HG03135 (cell line): ENCODE data around the gene TACC3.

Experiments
- ATAC-seq: cut with Tn5 transposase; IDR thresholded peaks from one replicate; pipeline ENCODE4 v1.9.1; 2021; ENCODE audit warnings: mild to moderate bottlenecking, moderate library complexity; ENCODE audit not compliant: unreplicated experiment

TACC3 gene

GRCh38 chr4:1744552-1744951 lies 23.2 kb downstream of the TACC3 start:
- no peak for ATAC-seq

GRCh38 chr4:1745165-1745564 lies 23.8 kb downstream of the TACC3 start:
- no peak for ATAC-seq

GRCh38 chr4:1745697-1746096 lies 24.4 kb downstream of the TACC3 start:
- ATAC-seq: no peak

- no peak for ATAC-seq
Observed at GRCh38 chr4:1746265-1746691, 25.0 kb downstream of the TACC3 start.

GRCh38 chr4:1746919-1747602 lies 25.7 kb downstream of the TACC3 start:
- ATAC-seq: no peak

- ATAC-seq: no peak
Observed at GRCh38 chr4:1747603-1747967, 26.3 kb downstream of the TACC3 start.

GRCh38 chr4:1748465-1748995 lies 27.2 kb downstream of the TACC3 start:
- peak; percentile 49 for ATAC-seq

GRCh38 chr4:1749370-1749769 lies 28.0 kb downstream of the TACC3 start:
- ATAC-seq: no peak

- ATAC-seq: no peak
Observed at GRCh38 chr4:1749826-1750225, 28.5 kb downstream of the TACC3 start.

- ATAC-seq: no peak
Observed at GRCh38 chr4:1750381-1751154, 29.2 kb downstream of the TACC3 start.

GRCh38 chr4:1751155-1751918 lies 30.0 kb downstream of the TACC3 start:
- ATAC-seq: no peak

GRCh38 chr4:1751919-1752283 lies 30.6 kb downstream of the TACC3 start:
- no peak for ATAC-seq

- ATAC-seq: no peak
Observed at GRCh38 chr4:1752284-1753041, 31.1 kb downstream of the TACC3 start.

- ATAC-seq: no peak
Observed at GRCh38 chr4:1753294-1753696, 32.0 kb downstream of the TACC3 start.

- no peak for ATAC-seq
Observed at GRCh38 chr4:1753697-1754311, 32.5 kb downstream of the TACC3 start.

GRCh38 chr4:1754336-1754735 lies 33.0 kb downstream of the TACC3 start:
- no peak for ATAC-seq

- ATAC-seq: no peak
Observed at GRCh38 chr4:1755297-1755696, 34.0 kb downstream of the TACC3 start.

GRCh38 chr4:1756079-1756478 lies 34.8 kb downstream of the TACC3 start:
- no peak for ATAC-seq

- no peak for ATAC-seq
Observed at GRCh38 chr4:1756893-1757779, 35.8 kb downstream of the TACC3 start.
